Fibroblast of lung (primary cell): Measurements from ENCODE around the gene FGFR3. TPM values are rescaled to one million over a fixed set of nuclear protein-coding genes. Genes with fewer than 3 reads are reported as not detected.

Experiments
- DNase-seq, 2 donors: peaks; one replicate each; pipeline versions ENCODE4 v3.0.0 to v3.0.0-alpha.2; 2010; ENCODE audit warnings: low read depth in 2 of 2
- H2AFZ ChIP-seq: 2 replicates; pipeline ENCODE4 v1.5.1; 2012; ENCODE audit warnings: low read length, control low read depth, inconsistent platforms
- H3K27ac ChIP-seq: 2 replicates; pipeline ENCODE4 v1.5.1; 2011; ENCODE audit warnings: low read length, control low read depth; ENCODE audit not compliant: insufficient read depth
- H3K27me3 ChIP-seq: 2 replicates; pipeline ENCODE4 v1.5.1; 2011; ENCODE audit warnings: mild to moderate bottlenecking, low read length; ENCODE audit not compliant: control insufficient read depth, insufficient read depth
- H3K36me3 ChIP-seq: 2 replicates; pipeline ENCODE4 v1.5.1; 2011; ENCODE audit warnings: low read length; ENCODE audit not compliant: control insufficient read depth, insufficient read depth
- H3K4me1 ChIP-seq: 2 replicates; pipeline ENCODE4 v1.5.1; 2011; ENCODE audit warnings: low read length; ENCODE audit not compliant: control insufficient read depth, insufficient read depth; ENCODE audit errors: extremely low read depth
- H3K4me2 ChIP-seq: 2 replicates; pipeline ENCODE4 v1.5.1; 2011; ENCODE audit warnings: low read length, control low read depth; ENCODE audit not compliant: insufficient read depth; ENCODE audit errors: extremely low read depth
- H3K4me3 ChIP-seq, 4 experiments: fragments of 200-600 bp in 1 of 4; sonication (generic) in 1 of 4; replicated peaks in 1 of 4; 2 replicates each; pipeline ENCODE4 v1.5.1; 2011 to 2016; ENCODE audit warnings: low read length in 4 of 4, low read depth in 3 of 4, mild to moderate bottlenecking in 3 of 4, control low read depth in 2 of 4, inconsistent platforms in 1 of 4, mixed read lengths in 1 of 4; ENCODE audit not compliant: insufficient read depth in 1 of 4; ENCODE audit errors: control extremely low read depth in 1 of 4
- H3K79me2 ChIP-seq: 2 replicates; pipeline ENCODE4 v1.5.1; 2012; ENCODE audit warnings: mild to moderate bottlenecking, low read length, inconsistent platforms; ENCODE audit not compliant: control insufficient read depth, insufficient read depth
- H3K9ac ChIP-seq: 2 replicates; pipeline ENCODE4 v1.5.1; 2011; ENCODE audit warnings: mild to moderate bottlenecking, low read length, control low read depth; ENCODE audit not compliant: insufficient read depth
- H3K9me3 ChIP-seq: 2 replicates; pipeline ENCODE4 v1.5.1; 2012; ENCODE audit warnings: low read depth, low read length; ENCODE audit not compliant: control insufficient read depth, insufficient read depth
- H4K20me1 ChIP-seq: 2 replicates; pipeline ENCODE4 v1.5.1; 2011; ENCODE audit warnings: low read length; ENCODE audit not compliant: control insufficient read depth, insufficient read depth; ENCODE audit errors: extremely low read depth
- EZH2 ChIP-seq: IDR thresholded peaks from 2 replicates; pipeline ENCODE4 v1.5.1; 2012; ENCODE audit warnings: low read length, control low read depth, mild to moderate bottlenecking; ENCODE audit errors: missing control alignments
- polyA plus RNA-seq, 2 donors: library from polyadenylated mRNA; depleted of rRNA in 1 of 2; stranded (reverse) in 1 of 2; unstranded in 1 of 2; fragments of >200 nt; gene quantifications; 2 replicates each; pipeline ENCODE4 v1.2.1, GENCODE V29; 2011 to 2012; ENCODE audit warnings: missing spikeins in 1 of 2
- total RNA-seq: library from RNA; depleted of rRNA; stranded (reverse); fragments of >200 nt; gene quantifications from 2 replicates; pipeline ENCODE4 v1.2.1, GENCODE V29; 2014
- TF ChIP-seq, protein P1 (sequence below), 2 donors: IDR thresholded peaks in 1 of 2; conservative IDR thresholded peaks in 1 of 2; 1 replicate in 1 of 2; 2 replicates in 1 of 2; pipeline ENCODE4 v1.5.1; 2011 to 2012; ENCODE audit warnings: low read length in 2 of 2, control low read depth in 1 of 2, inconsistent platforms in 1 of 2, low read depth in 1 of 2, mild to moderate bottlenecking in 1 of 2

The FGFR3 gene
- total and polyA plus RNA-seq, 2 donors (not counting 1 experiment from before 2014, with no cell fraction given): 0.11 to 0.33 TPM

DNA sequence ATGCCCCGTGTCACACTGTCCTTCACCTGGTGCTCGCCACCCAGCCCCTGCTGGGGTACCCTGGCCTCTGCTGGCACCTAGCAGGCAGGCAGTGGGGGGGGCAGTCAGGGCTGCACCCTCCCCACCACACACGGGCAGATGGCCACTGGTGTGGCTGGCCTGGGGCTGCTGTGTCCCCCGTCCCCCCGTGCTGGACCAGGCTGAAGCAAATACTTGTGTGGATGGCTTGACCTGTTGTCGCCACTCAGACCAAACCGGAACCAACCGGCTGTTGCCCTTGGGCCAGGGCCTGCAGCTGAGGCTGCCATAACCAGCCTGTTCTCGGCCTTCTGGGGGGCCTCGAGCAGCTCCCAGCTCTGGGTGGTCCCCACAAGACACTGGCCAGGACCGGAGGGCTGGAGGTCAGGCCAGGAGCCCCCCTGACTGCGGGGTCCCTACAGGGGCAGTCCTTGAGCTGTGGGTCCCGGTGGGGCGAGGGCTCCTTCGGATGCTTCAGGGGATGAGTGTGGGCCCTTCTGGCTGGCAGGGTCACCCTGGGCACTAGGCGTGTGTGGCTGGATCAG, 4.3 kb downstream of the FGFR3 start:
- H3K4me1 ChIP-seq: no peaks in the 10 kb centered on the region

DNA sequence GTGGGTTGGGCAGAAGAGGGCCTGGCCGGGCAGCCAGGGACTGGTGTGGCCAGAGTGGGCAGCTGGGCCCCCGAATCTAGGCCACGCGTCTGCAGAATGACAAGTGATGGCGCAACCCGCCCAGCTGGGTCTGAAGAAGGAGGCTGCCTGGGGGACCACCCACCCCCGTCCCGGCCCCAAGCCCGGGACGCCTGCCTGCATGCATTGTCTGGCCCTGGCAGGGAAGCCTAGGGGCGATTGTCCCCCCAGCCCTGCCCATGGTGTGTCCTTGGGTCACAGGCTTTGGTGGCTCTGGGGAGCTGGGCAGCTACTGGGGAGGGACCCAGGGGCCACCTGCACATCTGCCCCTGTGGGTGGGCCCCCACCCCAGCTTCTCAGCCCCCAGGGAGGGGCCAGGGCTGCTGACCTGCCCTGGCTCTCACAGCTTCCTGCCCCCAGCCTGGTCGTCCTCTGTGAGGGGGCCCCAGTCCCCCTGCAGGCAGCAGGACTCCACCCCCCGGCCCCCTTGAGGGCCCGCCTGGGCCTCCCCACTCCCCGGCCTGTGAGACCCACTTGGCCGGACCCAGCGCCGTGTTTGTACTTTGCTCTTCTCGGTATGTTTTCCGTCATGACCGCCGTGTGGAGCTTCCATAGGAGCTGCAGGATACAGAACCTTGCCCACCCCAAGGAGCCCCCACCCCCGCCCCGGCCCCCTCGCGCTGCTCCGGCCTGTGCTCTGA, 4.9 kb downstream of the FGFR3 start:
- Histone ChIP-seq H3K4me1 (no peaks in the 10 kb centered on the region), H2AFZ (no peak overlapping the region), H3K79me2 (no peaks in the 10 kb centered on the region), H3K27me3 (peaks cover 21% of the 10 kb centered on the region), H4K20me1 (no peaks in the 10 kb centered on the region), H3K4me2 (no peak overlapping the region), H3K9ac (no peak overlapping the region), H3K36me3 (no peaks in the 10 kb centered on the region), H3K27ac (no peak overlapping the region), H3K9me3 (no peaks in the 10 kb centered on the region), H3K4me3 (no peak overlapping the region)
- no peak for TF ChIP-seq EZH2
- TF ChIP-seq, protein P1, sequence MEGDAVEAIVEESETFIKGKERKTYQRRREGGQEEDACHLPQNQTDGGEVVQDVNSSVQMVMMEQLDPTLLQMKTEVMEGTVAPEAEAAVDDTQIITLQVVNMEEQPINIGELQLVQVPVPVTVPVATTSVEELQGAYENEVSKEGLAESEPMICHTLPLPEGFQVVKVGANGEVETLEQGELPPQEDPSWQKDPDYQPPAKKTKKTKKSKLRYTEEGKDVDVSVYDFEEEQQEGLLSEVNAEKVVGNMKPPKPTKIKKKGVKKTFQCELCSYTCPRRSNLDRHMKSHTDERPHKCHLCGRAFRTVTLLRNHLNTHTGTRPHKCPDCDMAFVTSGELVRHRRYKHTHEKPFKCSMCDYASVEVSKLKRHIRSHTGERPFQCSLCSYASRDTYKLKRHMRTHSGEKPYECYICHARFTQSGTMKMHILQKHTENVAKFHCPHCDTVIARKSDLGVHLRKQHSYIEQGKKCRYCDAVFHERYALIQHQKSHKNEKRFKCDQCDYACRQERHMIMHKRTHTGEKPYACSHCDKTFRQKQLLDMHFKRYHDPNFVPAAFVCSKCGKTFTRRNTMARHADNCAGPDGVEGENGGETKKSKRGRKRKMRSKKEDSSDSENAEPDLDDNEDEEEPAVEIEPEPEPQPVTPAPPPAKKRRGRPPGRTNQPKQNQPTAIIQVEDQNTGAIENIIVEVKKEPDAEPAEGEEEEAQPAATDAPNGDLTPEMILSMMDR (conservative IDR thresholded peaks at IDR 0.05 in 1 of 2, IDR thresholded peaks at IDR 0.05 in 1 of 2; ENCODE audit: low read depth in 1 of 2, low read length in 2 of 2): no peak
- DNase-seq: no peak

More for the DNA sequence above, 4.3 kb downstream of the FGFR3 start:
- no peak overlapping the region for H3K4me3 ChIP-seq
- H3K79me2 ChIP-seq: no peaks in the 10 kb centered on the region
- H3K27me3 ChIP-seq: peaks cover 21% of the 10 kb centered on the region
- TF ChIP-seq, protein P1 (conservative IDR thresholded peaks at IDR 0.05 in 1 of 2, IDR thresholded peaks at IDR 0.05 in 1 of 2; ENCODE audit: low read depth in 1 of 2, low read length in 2 of 2): no peak
- no peak for TF ChIP-seq EZH2
- DNase-seq: no peak
- H3K27ac ChIP-seq: no peak overlapping the region
- no peaks in the 10 kb centered on the region for H3K9me3 ChIP-seq
- no peak overlapping the region for H3K9ac ChIP-seq
- no peak overlapping the region for H2AFZ ChIP-seq
- no peak overlapping the region for H3K4me2 ChIP-seq
- no peaks in the 10 kb centered on the region for H3K36me3 ChIP-seq
- no peaks in the 10 kb centered on the region for H4K20me1 ChIP-seq

GRCh38 chr4:1798580-1799386, 5.7 kb downstream of the FGFR3 start:
- DNase-seq: no peak
- no peak overlapping the region for H2AFZ ChIP-seq
- TF ChIP-seq, protein P1 (conservative IDR thresholded peaks at IDR 0.05 in 1 of 2, IDR thresholded peaks at IDR 0.05 in 1 of 2; ENCODE audit: low read depth in 1 of 2, low read length in 2 of 2): no peak
- no peak for TF ChIP-seq EZH2
- H4K20me1 ChIP-seq: no peaks in the 10 kb centered on the region
- H3K79me2 ChIP-seq: no peaks in the 10 kb centered on the region
- H3K27me3 ChIP-seq: peaks cover 21% of the 10 kb centered on the region
- no peaks in the 10 kb centered on the region for H3K4me1 ChIP-seq
- no peak overlapping the region for H3K4me3 ChIP-seq
- H3K36me3 ChIP-seq: no peaks in the 10 kb centered on the region
- H3K4me2 ChIP-seq: no peak overlapping the region
- H3K9ac ChIP-seq: no peak overlapping the region
- no peak overlapping the region for H3K27ac ChIP-seq
- no peaks in the 10 kb centered on the region for H3K9me3 ChIP-seq
